GM21717 (cell line): ENCODE measurements around the gene FOXP1.
A peak's percentile ranks its signal among the peaks of the same experiment; 100 is the strongest.

Source experiments
- ATAC-seq: cut with Tn5 transposase; IDR thresholded peaks from one replicate; pipeline ENCODE4 v1.9.1; 2021; ENCODE audit warnings: mild to moderate bottlenecking, moderate library complexity; ENCODE audit not compliant: unreplicated experiment

Gene FOXP1

DNA sequence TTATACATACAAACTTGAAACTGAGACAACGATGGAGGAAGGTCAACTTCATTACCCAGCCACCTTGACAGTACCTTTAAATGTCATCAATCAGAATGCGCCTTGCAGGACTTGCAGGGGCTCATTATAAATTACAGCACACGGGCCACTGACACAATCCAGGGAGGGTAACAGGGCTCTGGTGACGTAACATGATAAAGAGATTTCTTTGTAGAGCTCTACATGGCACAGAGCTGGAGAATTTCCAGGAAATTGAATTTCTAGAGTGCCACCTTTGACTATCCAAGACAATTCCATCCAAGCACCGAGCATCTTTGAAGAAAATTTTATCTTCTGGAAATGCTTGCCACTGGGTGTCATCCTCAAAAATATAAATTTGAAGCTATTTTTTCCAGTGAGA is 486.0 kb downstream of the FOXP1 start:
- ATAC-seq: no peak

DNA sequence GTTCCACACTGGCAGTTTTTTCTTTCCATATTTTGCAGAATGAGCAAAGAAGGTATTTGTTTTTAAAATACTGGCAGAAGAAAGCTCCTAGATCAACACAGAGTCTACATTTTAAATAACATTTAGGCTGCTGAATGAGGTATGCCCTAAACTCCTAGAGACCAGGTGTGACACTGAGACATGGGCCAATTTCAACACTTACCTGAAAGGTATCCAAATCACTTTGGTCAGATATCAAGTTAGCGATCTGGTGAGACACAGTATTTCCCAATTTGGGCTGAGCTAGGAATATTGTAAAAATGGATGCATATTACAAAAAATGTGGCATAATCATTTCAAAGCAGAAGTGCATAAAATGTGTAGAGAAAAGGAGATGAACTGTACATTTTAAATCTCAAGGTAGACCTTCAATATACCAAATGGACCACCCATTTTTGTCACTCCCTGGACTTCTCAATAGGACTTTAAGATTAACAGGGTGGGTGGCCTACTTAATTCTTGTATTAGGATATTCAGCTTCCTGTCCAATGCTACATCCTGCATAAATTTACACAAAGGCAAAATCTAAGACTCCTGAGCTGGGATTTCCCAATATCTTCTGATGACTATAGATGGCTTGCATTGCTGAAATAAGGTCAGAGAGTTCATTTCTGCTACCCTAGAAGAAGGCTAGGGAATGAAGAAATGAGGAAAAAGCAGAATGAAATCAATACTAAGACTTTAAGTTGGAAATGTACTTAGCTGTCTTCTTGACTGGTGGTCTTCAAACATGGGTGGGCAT is 487.8 kb downstream of the FOXP1 start:
- ATAC-seq: no peak

DNA sequence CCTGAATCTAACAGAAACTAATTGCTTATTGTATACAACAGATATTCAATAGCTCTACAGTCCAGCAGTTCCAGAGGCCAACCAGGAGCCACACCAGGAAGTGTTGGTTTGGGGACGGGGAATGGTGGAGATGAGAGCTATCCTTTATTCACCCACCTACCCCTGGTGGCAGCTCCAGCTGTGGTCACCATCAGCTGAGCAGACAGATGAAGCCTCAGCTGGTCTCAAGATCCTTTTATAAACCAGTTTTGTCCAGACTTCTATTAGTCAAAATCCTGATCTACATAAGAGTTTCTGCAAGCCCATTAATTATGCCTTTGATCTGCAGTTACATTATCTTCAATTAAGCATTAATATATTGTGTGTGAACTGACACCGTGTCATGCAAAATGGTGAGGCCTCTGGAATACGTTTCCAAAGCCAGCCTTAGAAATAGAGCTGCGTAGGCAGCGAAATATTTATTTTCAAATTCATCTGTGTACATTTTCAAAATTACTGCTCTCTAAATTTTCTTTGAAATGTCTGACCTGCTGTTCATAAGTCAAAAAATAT is 488.8 kb downstream of the FOXP1 start:
- no peak for ATAC-seq

GRCh38 chr3:71092665-71093064 is 490.9 kb downstream of the FOXP1 start:
- ATAC-seq: no peak

DNA sequence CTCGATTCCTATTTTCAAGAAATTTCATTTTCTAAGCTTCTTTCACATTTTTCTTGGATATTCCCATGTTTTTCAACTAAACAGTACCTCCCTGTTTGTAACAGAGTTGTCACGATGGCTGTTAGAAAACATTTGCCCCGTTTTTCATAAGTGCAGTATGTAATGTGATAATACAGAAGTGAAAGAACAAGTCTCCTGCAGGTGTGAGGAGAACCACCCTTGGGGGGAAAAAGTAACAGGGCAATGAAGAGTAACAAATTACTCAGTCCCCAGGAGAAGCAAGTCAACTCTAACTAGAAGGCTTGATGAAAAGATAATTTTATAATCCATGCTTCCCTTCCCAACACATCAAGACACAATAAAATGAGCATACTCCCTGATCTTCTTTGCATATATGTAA is 493.3 kb downstream of the FOXP1 start:
- ATAC-seq: no peak

- ATAC-seq: no peak
These were observed 494.2 kb downstream of the FOXP1 start for GRCh38 chr3:71089271-71089847.

DNA sequence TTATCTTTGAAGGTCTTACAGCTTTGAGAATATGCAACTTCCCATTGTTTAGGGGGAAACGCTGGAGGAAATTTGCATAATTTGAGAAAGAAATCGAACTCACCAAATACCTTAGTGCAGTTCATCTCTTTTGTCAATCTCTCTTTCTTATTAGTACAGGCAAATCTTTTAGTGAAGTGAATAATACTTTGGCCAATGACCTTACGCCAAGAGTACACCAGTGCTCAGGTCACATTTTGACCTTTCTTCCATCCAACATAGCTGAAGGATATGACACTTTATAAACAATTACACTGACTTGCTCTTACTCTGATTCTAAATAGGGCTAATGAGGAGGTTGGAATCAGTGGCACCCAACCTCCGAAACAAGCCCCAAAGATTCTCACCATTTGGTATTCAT is 494.8 kb downstream of the FOXP1 start:
- no peak for ATAC-seq

DNA sequence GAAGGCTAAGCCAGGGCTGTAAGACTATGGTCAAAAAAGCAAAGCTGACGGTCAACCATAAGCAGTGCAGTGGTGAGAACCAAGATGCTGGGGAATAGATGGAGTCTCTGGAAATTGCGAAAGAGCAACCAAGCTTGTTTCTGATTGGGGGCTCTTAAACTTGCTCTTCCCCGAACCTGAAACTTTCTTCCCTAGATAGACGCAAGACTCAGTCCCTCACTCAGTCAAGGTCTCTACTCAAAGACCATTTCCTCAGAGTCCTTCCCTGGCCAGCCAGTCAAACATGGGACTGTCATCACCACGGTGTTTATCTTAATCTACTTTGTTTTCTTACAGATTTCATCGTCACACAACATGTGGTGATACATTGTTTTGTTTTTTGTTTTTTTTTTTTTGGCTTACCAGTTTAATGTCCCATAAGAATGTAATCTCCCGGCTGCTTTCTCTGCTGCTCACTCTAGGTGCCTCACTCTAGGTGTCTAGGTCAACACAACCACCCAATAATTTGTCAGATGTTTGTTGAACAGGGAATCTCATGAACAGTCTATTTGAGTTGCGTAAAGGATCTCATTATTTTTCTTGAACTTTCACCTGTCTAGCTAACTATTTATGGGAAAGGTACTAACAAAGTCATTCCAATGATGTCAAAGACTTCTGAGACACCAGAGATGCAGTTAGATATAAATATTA is 495.4 kb downstream of the FOXP1 start:
- ATAC-seq: no peak

GRCh38 chr3:71087143-71088018 is 496.1 kb downstream of the FOXP1 start:
- ATAC-seq: peak; percentile 93

DNA sequence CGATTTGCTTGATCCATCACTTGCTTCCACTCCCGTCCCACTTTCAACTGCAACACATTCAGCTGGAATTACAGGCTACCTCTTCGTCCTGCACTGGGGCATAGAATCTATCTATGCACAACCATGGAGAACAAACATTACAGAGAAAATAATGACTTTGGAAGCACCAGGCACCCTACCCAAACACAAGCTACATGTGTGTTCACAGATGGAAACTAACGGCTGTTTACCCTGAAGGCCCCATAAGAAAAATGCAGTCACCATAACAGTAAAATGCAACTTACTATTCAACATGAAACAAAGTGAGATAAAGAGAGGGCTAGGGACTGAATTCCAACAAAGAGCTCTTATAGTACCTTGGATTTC is 496.8 kb downstream of the FOXP1 start:
- no peak for ATAC-seq

DNA sequence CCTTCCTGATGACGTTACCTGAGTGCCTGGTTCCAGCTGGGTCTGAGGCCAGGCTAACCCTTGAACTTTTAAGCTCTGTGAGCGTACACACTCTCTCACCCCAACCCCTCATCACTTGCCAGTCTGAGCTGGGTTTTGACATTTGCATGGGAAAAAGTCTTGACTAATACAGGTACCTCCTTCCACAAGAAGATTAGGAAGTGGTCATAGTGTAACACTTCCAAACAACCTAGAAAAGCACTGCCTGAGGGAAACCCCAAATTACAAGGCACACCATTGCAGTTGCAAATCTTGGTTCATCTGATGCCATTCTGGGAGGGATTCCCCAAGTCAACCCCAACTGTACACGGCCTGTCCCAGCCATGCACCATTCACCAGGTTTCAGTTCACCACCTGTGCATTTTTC is 499.8 kb downstream of the FOXP1 start:
- no peak for ATAC-seq

DNA sequence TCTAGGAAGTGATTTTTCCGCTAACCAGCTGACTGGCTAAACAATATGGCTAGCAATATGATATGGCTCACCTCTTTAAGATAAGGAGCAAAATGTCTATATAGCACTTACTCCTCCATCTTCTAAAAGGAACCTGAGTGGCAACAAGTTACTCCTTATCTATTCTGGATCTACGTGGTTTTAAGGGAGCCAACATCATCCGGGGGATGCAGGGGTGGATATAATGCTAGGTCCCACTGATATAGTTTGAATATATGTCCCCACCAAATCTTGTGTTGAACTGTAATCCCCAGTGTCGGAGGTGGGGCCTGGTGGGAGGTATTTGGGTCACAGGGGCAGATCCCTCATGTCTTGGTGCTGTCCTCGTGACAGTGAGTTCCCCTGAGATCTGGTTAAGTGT is 500.7 kb downstream of the FOXP1 start:
- no peak for ATAC-seq

GRCh38 chr3:71080517-71081083 is 502.9 kb downstream of the FOXP1 start:
- no peak for ATAC-seq

DNA sequence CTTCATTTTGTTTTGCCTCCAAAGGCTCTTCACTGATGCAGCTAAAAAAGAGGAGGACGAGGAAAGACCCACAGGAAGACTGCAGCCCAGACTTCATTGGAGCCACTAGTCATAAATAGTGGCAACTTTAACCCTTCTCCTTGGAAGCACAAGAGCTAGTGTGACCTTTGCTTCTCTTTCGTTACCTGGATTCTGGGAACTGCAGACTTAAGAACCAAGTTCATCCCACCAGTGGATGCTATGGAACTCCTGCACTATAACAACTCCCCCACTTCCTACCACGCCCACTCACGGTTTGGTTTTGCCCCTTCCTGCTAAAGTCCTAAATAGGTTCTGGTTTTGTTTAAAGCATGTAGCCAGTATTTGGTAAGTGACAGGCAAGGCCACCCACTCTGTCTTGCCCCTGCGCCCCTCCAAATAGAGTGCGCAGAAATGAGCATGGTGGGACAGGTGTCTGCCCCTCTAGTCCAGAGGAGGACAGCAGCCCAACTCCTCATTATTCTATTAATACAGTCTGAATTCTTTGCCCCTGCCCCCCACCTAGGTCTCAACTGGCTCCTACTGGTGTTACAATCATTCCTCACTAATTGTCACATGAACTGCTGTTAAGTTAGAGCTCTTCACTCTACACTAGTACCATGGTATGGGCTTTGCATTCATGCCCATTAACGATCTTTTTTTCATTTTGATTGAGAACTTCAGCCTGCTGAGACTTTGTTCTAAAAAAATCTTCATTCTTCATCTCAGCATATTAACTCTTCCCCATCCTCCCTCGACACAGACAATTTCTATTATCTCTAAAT is 504.6 kb downstream of the FOXP1 start:
- ATAC-seq: no peak

- ATAC-seq: no peak
These were observed 505.3 kb downstream of the FOXP1 start for GRCh38 chr3:71078199-71078598.

DNA sequence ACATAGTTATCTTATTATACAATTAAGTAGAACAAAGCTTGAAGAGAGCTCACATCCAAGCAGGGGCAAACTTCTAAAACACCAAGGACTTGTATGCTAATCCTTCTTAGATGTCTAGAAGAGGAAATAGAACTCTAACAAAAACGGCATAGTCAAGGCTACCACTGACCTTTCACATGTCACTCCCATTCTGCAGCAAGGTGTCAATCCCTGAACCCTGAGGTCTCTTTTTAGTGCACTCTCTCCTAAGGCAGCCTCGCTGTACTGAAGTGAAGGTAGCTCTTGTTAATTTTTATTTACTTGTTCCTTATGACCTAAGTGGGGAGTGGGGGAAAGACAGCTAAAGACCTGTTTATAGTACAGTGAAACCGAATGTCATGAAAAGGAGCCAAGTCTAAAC is 506.5 kb downstream of the FOXP1 start:
- no peak for ATAC-seq

DNA sequence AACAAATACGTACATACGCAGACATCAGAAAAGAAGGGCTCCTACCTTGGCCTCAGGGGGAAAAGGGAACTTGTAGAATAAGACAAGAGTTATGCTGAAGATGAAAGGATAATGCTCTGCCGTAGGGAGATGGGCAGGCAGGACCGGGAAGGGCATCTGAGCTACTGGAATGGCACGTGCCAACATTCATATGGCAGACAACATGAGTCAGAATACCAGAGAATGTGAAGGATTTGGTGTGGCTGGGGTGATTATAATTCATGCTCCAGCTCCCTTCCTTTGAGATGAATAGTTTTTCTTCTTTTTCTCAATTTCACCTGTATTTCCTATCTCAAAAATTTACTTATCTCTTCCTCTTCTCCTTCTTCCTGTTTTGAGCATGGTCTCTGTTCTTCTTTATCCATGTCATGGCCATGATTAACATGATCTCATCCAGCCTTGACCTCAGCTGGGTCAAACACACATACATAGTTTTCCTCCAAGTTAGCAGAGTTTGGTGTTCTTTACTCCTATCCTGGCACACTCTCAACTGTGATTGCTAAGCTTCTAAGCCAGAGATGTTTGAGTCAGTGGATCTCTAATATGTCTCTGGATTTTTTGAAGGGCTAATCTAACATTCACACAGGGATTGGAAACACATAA is 507.0 kb downstream of the FOXP1 start:
- no peak for ATAC-seq

DNA sequence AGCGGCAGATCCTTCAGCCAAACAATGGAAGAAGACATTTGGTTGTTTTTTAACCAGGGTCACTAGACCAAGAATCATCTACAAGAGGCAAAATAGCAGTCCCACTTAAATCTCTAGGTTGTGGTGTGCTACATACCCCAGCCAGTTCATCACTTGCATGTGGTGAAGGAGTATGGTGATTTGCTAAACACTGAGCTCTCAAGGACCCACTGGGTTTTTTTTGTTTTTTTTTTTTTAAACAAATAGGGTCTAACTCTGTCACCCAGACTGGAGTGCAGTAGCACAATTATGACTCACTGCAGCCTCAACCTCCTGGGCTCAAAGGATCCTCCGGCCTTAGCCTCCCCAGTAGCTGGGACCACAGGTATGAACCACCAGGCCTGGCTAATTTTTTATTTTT is 508.0 kb downstream of the FOXP1 start:
- ATAC-seq: no peak

DNA sequence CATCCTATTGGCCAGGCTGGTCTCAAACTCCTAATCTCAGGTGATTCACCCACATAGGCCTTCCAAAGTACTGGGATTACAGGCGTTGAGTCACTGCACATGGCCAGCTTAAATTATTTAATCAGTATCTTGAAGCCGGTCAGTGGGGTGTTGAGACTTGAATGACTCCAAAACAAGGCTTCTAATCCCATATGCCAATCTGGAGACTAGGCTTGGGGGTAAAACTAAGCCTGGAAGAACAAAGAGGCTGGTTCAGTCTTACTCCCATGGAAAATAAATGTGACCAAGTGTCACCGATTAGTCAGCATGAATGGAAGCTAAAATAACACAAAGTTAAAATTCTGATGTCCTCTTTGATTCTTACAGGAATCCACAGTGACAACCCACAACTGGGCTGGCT is 509.1 kb downstream of the FOXP1 start:
- no peak for ATAC-seq
